ENCODE measurements around the gene RNF17.
"Not testable (repeated sequence)": the region's sequence is repeated elsewhere in the genome, so short reads cannot be mapped to it uniquely, and the experiment has no call there.

Gene RNF17

GRCh38 chr13:24763596-24764275, at the start of gene RNF17:
Gene RNF17 (plus strand): TSS chr13:24764169. CDS start chr13:24764204, 35 bp downstream.
- no peak for DNase-seq (ENCODE audit: low read depth)

GRCh38 chr13:24716011-24716410, 48.0 kb upstream of the RNF17 start:
- no peak for DNase-seq (ENCODE audit: low read depth)

- DNase-seq (ENCODE audit: low read depth), result no peak
These were observed 47.5 kb upstream of the RNF17 start for GRCh38 chr13:24716446-24716845.

- DNase-seq (ENCODE audit: low read depth), result no peak
These were observed 46.8 kb upstream of the RNF17 start for GRCh38 chr13:24717217-24717616.

- DNase-seq (ENCODE audit: low read depth), result no peak
These were observed 45.6 kb upstream of the RNF17 start for GRCh38 chr13:24718192-24718965.

GRCh38 chr13:24719139-24719538, 44.8 kb upstream of the RNF17 start:
- DNase-seq (ENCODE audit: low read depth), result no peak

- no peak for DNase-seq (ENCODE audit: low read depth)
These were observed 40.8 kb upstream of the RNF17 start for GRCh38 chr13:24723206-24723605.

GRCh38 chr13:24724714-24725113, 39.3 kb upstream of the RNF17 start:
- no peak for DNase-seq (ENCODE audit: low read depth)

GRCh38 chr13:24725379-24725778, 38.6 kb upstream of the RNF17 start:
- no peak for DNase-seq (ENCODE audit: low read depth)

GRCh38 chr13:24727731-24728601, 36.0 kb upstream of the RNF17 start:
- DNase-seq (ENCODE audit: low read depth), result peak; percentile 39

GRCh38 chr13:24730873-24731567, 32.9 kb upstream of the RNF17 start:
- DNase-seq (ENCODE audit: low read depth), result not testable (repeated sequence)

GRCh38 chr13:24734950-24735349, 29.0 kb upstream of the RNF17 start:
- DNase-seq (ENCODE audit: low read depth), result no peak

- no peak for DNase-seq (ENCODE audit: low read depth)
These were observed 26.9 kb upstream of the RNF17 start for GRCh38 chr13:24737042-24737441.

- DNase-seq (ENCODE audit: low read depth), result no peak
These were observed 25.6 kb upstream of the RNF17 start for GRCh38 chr13:24738366-24738847.

- DNase-seq (ENCODE audit: low read depth), result no peak
These were observed 23.7 kb upstream of the RNF17 start for GRCh38 chr13:24740014-24740890.

GRCh38 chr13:24741016-24741662, 22.8 kb upstream of the RNF17 start:
- no peak for DNase-seq (ENCODE audit: low read depth)

GRCh38 chr13:24741791-24742190, 22.2 kb upstream of the RNF17 start:
- DNase-seq (ENCODE audit: low read depth), result no peak

- no peak for DNase-seq (ENCODE audit: low read depth)
These were observed 21.7 kb upstream of the RNF17 start for GRCh38 chr13:24742294-24742693.

- DNase-seq (ENCODE audit: low read depth), result no peak
These were observed 21.0 kb upstream of the RNF17 start for GRCh38 chr13:24742977-24743376.

- no peak for DNase-seq (ENCODE audit: low read depth)
These were observed 19.7 kb upstream of the RNF17 start for GRCh38 chr13:24744247-24744646.
